SKM-1 treated with dmso at 0.1 percent for 144 hours (cell line): ENCODE results near the gene NOL9.

Experiments
- DNase-seq: peaks from one replicate; lab custom pipeline; 2025; ENCODE audit not compliant: unreplicated experiment; lab: John Stamatoyannopoulos, UW

Gene NOL9

DNA sequence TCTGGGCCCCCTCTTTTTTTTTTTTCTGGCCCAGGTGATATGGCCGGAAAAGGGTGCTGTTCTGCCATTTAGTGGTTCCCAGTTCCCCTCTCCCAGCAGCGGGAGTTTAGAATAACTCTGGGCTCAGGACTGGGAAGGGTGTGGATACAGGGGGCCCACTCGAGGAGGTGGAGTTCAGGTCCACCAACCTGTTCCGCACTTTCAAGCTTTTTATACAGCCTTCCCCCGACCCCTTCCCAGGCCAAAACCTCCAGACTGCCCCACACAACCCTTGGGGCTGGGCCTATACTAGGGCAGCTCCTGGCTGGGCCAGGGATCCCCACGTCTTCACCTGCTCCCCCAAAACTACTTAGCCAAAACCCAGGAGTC lies 63.2 kb downstream of the NOL9 start:
- no peak for DNase-seq

DNA sequence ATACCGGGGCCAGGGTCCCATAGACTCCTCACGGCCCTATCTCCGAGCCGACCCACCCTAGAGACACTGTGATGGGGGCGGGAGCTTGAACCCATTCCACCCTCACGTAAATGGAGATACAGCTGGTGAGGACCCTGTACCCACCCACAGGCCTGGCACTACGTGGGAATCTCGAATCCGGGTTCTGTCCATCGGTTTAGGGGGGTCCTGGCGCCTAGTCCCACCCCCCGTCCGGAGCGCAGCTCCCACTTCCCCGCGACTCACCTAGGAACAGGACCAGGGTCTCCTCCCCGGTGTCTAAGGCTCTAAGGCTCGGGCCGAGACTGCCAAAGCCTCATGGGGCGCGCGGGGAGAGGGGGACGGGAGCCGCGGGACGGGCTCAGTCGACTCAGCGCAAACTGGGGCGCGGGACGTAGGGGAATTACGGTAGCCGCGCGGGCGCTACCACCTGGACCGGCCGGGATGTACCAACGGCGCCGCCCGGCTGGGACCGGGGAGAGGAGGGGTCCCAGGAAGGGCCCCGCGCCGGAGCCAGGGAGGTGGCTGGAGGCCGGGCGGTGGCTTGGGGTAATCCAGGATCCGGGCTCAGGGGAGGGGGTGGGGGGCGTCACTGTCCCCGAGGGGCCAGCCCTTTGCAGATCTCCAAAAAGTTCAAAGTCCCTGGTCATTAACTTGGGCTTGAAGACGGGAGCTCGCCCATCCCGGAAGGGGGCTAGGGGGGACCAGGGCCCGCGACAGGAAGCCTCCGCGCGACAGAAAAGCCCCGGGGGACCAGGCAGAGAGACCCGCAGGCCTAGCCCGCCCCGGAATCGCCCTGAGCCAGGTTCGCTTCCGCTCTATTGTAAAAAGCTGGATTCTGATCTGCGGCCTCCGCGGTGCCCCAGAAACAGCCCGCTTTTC lies 63.9 kb downstream of the NOL9 start:
- DNase-seq: no peak

DNA sequence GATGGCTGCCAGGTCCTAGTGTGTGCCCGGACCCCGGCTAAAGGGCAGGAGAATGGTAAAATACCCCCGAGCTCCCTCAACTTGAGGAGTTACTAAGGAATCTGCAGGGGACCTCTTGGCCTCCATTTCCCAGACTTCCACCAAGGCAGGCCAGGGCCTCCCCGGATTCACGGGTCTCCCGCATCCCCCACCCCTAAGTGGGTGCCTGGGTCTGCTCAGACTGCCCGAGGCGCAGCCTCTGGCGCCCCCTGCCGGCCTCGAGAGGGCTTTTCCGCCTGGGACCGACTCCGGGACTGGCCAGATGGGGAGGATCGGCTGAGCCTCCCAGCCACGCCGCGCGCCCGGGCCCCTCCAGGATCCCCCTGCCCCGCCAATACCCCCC lies 64.5 kb downstream of the NOL9 start:
- peak; percentile 73 for DNase-seq

DNA sequence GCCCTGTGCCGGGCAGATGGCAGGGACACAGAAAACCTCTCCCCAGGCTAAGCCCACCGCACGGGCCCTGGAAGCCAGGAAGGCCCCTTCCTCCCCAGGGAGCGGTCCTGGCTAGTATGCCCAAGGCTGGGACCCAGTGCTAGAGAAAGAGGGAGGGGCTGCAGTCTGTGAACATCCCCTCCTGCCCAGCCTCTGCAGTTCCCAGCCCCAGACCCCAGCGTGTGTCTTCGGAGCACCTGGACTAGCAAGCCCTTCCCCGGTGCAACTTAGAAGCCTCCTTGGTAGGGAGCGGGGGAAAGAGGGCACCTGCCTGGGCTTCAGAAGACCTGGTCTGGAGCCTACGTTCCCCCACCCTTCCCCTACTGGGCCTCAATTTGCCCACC lies 64.9 kb downstream of the NOL9 start:
- no peak for DNase-seq

DNA sequence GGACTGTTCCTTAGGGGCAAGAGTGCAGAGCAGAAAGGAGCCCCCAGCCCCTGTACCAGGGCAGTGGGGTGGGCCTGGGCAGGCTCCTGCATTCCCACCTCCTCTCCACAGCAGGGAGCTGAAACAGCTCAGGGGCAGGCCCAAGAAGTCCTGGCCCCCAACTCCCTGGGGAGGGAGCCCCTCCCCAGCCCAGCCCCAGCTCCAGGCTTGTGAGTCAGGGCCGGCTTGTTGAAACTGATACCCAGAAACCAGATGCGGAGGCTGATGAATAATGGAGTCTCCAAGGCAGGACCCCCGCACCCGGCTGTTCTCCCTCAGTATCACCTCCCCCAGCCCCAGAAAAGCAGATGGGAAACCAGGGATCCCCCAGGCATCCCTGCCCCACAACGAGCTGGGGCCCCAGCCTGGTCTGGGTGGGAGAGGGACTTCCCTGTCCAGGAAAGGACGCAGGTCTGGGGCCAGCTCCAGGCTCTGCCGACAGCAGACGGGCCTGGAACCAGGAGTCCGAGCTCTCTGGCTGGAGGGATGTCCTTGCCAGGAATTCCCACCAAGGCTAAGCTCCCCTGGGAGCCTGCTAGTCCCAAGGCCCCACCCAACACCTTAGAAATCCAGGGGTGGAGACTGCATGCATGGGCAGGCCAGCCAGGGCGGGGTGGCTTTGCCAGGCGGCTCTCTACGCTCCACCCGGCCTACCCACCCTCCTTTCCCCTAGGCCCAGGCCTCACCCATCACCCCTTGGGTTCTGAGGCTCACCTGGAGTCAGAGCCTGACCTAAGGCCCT lies 65.5 kb downstream of the NOL9 start:
- DNase-seq: no peak

DNA sequence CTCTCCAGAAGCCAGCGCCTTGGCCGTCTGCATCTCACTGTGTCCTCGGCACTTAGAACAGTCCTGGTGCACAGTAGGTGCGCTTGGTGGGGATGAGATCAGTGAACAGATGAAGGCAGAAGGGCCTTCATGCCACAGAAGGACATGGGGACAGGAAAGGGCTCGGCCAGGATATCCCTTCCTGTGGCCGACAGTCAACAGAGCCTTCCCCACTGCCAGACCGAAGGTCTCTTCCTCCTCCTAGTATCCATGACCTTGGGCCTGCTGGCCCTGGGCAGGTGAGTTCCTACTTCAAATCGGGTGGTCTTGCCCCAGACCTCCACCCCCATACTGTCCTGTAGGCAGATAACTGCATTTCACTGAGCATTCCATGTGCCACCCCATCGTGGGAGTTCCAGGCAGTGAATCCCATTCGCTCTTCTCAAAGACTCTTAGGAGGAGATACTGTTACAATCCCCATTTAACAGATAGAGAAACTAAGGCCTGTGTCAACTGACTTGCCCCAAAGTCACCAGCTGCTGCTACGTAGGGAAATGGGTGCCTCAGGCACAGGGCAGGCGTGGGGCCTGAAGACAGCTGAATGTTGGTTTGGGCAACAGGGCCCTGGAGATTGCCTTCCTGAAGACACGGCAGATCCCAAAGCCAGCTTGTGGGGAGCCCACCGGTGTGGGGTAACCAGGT lies 66.4 kb downstream of the NOL9 start:
- no peak for DNase-seq

DNA sequence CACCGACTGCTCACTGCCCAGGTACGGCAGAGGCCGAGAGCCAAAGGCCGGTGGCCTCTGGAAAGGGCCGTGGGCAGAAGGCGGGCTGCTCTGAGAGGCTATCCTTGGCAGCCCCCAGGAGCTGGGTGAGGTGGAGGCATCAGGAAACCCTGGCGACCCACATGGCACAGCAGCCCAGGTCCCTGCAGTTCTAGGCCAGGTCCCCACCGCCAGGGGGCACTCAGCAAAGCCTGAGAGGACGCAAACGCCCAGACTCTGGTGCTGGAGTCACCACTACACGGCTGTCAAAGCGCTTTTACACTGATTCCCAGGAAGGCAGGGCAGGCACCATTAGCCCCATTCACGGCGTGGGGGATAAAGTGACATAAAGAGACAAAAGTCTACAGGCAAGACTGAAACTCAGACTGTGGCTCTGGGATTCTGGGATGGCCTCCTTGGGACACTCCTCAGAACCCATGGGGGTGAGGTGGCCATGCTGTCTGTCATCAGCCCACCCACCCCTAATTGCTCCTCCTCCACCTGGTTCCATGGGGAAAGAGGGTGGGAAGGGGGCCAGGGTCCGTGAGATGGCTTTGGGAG lies 67.8 kb downstream of the NOL9 start:
- peak; percentile 66 for DNase-seq

DNA sequence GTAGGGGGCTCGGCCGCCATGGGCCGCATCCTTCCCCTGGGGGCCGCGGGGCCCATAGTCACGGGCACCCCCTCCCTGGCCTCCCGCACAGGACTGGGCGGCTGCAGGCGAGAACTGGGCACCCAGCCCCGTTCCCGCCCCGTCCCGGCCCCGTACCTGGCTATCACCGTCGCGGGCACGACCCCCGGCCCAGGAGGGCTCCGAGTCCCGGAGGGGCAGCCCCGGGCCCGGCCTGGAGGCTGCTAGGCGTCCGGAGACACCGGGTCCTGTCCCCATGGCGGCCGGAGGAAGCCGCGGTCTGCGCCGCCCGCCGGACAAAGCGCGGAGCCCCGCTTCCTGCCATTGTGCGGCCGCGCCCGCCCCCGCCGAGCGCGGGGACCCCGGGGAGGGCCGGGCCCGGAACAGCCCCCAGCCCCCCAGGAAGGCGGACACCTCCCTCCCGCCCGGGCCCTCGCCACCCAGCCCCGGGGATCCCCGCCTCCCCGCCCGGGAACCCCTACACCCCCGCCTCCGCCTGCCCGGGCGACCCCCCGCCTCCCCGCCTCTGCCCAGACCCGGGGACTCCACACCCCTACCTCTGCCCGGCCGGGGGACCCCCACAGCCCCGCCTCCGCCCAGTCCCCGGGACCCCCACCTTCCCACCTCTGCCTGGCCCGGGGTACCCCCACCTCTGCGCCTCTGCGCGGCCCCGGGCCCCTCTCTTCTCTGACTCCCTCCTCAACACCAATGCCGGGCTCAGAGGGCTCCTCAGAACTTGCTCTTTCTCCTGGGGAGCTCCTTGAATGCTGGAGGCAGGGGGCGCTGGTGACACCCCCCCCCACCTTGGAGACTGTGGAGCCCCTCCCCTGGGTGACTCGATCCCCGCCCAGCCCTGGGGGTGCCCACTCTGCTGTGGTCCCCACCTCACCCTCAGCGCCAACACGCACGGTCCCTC lies 68.9 kb downstream of the NOL9 start:
- no peak for DNase-seq

DNA sequence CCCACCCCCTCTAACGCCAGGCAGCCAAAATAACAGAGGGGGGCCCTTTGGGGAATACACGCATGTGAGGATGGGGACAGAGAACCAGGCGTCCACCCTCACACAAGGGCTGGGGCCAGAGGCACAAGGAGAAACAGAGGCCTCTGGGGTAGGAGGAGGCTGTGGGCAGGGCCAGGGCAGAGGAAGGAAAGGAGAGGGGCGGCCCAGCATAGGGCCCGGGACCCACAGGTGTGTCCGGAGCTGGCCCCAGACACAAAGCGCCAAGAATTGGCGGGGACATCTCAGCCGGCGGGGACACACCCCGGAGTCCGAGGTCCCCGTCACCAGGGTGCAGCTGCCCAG lies 69.5 kb downstream of the NOL9 start:
- no peak for DNase-seq

DNA sequence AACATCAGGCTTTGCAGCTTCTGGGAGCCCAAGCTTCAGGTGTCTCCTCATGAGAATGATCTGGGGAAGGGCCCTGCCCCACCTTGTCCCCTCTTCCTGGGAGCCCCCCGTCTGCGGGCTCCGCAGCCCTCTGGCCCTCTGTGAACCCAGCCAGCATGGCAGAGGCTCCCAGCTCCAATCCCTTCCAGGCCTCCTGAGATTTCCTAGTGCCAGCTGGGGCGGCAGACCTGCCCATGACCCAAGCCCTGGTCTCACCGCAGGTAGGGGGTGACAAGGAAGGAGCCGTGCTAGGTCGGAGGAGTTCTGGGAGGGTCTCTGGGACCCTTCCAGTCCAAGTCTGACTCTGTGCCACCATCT lies 70.6 kb downstream of the NOL9 start:
- DNase-seq: no peak

DNA sequence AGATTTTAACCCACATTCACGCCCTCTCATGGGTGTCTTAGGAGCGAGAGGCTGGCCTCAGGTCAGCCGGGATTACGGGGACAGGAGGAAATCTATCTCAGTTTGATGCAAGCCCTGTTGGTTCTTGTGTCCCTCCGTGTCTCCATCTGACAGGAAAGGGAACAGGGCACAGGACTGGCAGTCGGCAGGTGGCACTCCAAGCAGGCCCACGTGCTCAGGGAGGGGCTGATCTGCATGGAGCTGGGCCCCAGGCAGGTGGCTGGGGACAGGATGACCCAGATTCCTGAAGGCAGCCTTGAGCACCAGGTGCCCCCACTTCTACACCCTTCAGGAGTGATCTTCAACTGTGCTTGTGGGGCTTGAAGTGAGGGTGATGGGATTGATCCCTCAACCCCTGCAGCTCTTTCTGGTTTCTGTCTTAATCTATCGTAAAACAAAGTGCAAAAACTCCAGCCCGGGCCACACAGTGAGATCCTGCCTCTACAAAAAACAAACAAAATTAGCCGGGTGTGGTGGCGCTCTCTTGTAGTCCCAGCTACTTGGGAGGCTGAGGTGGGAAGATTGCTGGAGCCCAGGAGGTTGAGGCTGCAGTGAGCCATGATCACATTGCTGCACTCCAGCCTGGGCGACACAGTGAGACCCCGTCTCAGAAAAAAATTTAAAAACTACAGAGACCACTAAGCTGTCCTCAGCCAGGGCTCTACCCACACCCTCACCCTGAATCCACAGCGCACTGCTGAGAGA lies 71.1 kb downstream of the NOL9 start:
- DNase-seq: no peak

DNA sequence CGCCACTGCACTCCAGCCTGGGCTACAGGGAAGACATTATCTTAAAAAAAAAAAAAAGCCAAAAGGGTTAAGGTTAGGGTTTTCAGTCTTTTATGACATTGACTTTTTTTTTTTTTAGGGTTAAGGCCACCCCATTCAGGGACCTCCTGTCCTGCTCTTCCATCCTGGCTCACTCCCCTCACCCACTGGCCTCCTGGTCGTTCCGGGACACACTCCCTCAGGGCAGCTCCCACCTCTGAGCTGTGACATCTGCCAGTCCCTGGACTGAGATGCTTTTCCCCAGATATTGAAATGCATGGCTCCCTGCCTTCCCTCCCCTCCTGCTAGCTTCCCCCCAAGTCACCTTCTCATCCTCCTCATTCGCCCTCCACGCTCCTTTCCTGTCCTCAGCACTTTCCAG lies 72.5 kb downstream of the NOL9 start:
- no peak for DNase-seq

DNA sequence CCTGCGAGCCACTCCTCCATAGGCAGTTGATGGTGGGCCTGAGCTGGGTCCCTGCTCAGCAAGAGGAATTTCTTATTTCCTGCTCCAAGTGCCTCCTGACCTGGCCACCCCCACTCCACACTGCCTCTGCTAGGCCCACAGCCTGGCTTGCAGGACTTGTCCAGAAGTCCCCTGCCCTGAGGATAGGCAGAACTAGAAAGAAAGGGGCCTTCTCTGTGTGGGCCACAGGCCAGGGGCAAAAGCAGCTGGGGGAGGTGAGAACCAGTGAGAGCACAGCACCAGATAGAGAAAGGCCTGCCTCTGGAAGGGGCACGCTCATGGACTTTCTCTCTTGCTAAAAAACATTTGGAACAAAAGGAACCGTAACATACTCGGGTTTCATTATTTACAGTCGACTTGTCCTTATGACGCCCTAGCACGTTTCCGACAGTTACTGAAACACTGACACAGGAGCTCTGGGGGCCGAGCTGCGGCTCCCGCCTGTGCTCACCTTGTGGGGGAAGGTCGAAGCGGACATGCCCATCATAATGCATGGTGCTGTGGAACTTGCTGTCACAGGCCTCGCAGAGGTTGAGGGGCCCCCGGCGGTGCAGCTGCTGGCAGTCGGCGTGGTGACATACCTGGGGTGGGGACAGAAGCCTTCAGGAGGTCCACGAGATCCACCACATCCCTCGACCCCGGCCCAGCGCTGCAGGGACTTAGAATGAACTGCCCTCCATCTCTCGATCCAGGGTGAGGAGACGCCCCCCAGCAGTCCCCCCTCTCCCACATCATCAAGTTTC lies 77.1 kb downstream of the NOL9 start:
- no peak for DNase-seq

DNA sequence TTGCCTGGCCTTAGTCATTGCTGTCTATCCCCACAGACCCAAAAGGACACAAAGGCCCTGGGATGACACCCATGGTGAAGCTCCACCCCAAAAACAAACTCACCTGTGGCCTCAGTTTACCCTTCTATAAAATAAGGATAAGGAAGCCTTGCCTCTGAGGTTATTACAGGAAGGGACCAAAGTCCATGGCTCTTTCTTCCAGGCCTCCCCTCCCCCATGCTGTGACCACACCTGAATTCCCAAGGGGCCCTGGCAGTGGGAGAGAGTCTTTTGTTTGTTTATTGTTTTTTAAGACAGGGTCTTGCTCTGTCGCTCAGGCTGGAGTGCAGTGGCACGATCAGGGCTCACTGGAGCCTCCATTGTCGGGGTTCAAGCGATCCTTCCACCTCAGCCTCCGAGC lies 77.8 kb downstream of the NOL9 start:
- no peak for DNase-seq

DNA sequence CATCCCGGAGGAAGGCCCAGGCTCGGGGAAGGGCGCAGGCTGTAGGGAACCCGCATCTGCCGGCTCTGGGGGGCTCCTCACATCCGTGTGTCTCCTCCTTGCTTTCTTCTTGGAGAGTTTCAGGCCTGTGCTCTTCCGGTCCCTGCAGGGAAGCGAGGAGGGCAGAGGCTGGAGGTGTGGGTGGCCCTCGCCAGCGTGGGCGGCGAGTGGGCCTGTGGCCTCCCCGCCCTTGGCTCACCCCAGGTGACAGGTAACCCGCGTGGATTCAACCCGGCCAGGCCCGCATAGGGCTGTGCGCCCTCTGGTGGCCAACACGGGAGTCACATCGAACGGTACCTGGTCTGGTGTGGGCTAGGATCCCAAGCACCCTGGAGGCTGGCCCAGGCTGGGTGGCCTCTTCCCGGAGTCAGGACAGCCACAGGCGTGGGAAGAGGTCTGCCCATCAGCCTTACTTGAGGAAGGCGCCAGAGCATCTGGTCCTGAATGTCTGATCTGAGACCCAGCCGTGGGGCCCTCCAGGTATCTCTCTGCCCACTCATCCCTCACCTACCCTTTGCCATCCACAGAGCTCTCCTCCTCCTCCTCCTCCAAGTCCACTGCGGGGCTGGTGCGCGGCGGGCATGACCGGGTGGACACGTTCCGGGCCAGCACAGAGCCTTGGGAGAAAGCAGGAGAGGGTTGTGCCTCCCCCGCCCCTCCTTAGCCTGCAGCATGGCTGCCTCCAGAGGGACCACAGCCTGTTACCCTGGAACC lies 78.8 kb downstream of the NOL9 start:
- no peak for DNase-seq

DNA sequence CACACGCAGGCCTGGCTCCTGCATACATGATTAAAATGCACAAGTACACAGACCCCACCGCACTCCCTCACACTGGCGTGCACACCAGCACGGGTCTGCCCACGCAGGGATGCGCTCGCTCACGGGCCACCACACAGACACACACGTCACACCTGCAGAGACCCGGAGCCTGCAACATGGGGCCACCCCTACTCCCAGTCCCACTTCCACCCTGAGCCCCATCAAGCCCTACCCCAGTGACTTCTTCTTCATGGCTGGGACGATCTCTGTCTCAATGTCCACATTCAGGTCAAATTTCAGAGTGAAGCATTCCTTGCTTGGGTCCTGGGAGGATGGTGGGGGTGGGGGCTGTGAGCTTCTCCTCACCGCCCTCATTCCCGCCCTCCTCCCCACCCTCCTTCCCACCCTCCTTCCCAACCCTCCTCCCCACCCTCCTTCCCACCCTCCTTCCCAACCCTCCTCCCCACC lies 79.5 kb downstream of the NOL9 start:
- no peak for DNase-seq

DNA sequence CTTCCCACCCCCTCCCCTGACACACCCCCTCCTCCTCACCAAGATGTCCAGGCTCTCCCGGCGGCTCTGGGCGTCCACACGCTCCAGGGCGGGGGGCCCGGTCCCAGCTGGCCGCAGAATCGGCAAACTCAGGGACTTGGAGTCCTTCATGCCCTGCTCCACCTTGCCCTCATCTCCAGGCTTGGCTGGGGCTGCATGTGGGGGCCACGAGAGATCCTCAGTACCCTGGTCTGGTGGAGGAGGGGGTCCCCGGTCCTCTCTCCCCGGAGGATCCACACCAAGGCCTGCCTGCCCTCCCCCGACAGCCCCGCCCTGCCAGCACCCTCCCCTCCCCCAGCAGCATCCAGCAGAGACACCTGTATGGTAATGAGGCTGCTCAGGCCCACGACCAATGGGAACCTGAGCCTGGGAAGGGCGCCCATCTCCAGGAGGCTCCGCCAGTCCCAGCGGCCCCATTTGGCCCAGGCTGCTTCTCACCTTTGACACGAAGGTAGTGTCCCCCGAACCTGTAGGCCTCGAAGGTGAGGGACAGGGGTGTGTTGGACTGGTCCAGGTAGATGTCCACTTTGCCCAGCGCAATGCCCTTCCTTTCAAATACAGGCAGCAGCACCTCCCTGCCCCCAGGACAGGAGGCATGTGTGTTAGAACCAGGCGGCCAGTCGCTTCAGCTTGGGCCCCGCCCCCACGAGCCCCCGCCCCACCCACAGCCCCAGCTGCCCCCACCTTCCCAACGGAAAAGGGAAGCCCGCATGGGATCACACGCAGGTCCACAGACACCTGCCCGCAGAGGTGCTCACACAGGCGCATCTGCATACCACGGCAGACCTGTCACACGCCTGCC lies 80.1 kb downstream of the NOL9 start:
- DNase-seq: no peak
